ENCODE data around the gene WDR20.
"Not testable (repeated sequence)": the region's sequence is repeated elsewhere in the genome, so short reads cannot be mapped to it uniquely, and the experiment has no call there.

Gene WDR20, protein sequence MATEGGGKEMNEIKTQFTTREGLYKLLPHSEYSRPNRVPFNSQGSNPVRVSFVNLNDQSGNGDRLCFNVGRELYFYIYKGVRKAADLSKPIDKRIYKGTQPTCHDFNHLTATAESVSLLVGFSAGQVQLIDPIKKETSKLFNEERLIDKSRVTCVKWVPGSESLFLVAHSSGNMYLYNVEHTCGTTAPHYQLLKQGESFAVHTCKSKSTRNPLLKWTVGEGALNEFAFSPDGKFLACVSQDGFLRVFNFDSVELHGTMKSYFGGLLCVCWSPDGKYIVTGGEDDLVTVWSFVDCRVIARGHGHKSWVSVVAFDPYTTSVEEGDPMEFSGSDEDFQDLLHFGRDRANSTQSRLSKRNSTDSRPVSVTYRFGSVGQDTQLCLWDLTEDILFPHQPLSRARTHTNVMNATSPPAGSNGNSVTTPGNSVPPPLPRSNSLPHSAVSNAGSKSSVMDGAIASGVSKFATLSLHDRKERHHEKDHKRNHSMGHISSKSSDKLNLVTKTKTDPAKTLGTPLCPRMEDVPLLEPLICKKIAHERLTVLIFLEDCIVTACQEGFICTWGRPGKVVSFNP

DNA sequence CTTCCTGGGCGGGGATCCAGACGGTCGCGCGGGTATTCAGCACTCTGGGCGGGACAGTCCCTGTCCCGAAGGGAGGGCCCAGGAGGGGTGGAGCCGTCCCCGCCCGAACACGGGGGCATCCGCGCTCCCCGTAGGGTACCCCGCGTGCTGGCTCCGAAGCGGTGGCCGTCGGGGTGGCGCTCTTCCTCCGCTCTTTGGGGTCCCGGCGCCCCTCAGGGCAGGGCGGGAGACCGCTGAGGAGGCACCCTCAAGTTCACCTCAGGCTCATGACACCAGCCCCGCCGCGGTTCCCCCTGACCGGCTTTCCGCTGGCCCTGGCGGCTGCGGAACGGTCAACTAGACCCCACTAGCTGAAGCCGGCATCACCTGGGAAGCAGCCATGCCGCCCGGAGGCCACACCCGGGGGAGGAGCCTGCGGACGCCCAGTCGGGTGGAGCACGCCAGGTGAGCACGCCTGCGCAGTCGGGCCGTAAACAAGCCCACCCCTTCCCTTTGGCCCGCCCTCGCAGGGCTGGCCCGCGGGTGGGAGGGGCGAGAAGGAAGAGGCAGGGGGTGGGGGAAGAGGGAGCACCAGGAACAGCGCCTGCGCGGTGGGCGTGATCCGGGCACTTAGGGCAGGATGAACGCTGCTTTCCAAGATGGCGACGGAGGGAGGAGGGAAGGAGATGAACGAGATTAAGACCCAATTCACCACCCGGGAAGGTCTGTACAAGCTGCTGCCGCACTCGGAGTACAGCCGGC is at the start of gene WDR20:
Gene WDR20, plus strand, starts transcription at position 612 of the 741 bp plus-strand sequence. Its CDS starts 27 bp downstream, at position 639.
- peak; percentile 98 for DNase-seq (ENCODE audit: low spot score)

DNA sequence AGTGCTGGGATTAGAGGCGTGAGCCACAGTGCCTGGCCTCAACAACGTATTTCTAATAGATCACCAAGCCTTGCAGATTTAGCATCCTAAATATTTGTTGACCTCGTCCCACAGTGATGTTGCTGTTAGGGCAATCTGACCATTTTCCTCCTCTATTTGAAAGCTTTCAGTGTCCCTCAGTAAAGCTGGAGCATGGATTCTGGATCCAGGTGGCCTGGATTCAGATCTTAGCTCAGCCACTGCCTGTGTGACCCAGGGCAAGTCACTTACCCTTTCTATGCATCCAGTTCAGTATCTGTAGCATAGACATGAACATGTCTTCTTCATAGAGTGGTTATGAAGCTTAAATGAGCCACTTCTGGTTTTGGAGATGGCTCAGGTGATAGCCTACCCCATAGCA is 49.0 kb upstream of the WDR20 start:
- no peak for DNase-seq (ENCODE audit: low spot score)

DNA sequence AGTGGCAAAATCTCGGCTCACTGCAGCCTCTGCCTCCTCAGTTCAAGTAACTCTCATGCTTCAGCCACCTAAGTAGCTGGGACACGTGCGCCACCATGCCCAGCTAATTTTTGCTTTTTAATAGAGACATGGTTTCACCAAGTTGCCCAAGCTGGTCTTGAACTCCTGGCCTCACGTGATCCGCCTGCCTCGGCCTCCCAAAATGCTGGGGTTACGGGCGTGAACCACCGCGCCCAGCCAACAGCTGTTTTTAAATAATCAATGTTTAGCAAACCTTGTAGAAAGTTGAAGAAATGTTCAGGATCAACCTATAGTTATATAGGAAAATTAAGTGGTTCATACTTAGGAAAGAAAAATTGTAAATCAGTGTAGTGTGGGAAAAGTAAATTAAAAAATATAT is 46.9 kb upstream of the WDR20 start:
- no peak for DNase-seq (ENCODE audit: low spot score)

DNA sequence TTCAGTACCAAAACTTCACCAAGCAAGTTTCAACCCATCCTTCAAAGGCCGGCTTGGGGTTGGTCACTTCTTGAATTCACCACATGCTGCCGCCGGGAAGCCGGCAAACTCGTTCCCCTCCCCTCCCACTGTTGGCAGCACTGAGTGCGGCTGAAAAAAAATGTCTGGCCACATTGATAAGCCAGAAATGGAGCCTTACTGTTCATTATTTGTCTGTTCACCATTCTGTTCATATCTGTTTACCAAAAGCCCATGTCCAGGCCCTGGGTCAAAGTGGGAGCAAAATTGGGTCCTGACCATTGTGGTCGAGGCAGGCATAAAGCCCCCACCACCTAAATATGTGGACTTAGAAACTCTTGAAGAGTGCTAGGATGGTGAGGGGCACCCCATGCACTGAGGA is 45.6 kb upstream of the WDR20 start:
- DNase-seq (ENCODE audit: low spot score), result no peak

DNA sequence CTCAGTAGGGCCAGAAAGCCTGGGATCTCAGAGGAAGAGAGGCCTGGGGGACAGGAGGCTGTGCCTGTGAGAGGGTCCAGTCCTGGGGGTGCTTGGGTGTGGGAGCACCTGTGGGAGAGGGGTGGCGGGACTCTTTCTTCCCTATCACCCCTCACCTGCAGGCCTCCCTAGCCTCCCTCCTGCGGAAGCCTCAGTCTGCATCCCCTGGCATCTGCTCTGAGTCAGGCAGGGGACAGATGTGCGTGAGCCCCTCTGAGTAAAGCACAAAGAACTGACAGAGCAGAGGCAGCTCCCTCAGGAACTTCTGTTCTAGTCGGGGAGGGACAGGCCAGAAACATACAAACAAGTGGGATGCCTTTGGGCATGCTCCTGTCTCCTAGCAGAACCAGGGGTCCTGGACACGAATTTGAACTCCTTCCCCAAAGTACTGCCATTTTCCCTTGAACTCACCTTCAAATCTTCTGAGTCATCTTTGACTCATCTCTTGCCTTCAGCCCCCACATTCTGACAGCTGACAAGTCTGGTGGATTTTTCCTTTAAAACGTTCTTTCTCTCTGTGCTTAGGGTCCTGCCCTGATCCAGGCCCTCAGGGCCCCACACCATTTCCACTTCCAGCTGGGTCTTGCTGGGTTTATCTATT is 44.3 kb upstream of the WDR20 start:
- peak; percentile 26 for DNase-seq (ENCODE audit: low spot score)

DNA sequence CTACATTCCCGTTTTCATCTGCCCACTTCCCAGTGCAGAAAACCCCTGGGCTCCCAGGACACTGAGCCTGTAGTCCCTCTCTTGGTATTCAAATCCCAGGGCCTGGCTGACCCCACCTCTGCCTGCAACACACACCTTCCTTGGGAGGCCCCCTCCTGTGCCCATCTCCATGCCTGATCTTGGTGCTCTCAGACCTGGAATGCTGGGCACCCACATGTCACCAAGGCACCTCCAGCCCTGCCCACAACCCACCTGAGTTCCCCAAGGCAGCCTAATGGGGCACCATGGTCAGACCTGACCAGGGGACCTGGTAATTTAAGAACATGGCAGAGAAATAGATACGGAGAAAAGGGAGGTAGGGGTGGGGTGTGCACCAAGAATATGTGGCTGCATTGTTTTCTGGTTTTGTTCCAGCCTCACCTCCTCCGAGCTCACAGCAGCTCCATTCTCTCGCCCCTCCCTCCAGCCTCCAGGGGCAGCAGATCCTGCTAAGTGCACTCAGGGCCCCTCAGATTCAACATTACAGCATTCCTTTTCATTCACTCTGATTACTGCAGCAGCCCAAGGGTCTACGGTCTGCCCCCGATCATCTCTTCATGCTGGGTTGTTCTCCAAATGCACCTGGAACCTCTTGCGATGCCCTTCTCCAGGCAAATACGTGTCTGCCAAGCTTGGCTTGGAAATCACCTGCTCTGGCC is 43.7 kb upstream of the WDR20 start:
- no peak for DNase-seq (ENCODE audit: low spot score)

DNA sequence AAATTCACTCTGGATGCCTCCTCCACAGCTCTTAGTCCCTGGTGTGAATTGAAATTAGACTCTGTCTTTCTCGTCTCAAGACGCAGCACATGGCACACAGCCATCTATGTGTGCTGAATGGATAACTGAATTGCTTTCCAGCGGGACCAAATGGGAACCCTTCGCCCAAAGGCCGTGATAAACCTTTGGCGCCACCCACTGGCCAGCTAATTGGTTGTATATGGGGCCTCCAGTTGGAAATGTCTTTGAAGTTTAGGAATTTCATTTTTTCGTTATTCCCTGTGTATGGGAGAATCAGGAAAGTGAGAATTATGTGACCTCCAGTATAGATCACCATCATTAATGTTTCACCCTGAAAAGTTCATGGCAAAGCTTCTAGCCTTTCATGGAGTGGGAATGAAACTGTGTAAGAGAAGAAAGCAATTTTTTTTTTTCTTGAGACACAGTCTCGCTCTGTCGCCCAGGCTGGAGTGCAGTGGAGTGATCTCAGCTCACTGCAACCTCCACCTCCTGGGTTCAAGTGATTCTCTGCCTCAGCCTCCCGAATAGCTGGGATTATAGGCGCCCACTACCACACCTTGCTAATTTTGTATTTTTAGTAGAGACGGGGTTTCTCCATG is 43.0 kb upstream of the WDR20 start:
- DNase-seq (ENCODE audit: low spot score), result peak; percentile 77

DNA sequence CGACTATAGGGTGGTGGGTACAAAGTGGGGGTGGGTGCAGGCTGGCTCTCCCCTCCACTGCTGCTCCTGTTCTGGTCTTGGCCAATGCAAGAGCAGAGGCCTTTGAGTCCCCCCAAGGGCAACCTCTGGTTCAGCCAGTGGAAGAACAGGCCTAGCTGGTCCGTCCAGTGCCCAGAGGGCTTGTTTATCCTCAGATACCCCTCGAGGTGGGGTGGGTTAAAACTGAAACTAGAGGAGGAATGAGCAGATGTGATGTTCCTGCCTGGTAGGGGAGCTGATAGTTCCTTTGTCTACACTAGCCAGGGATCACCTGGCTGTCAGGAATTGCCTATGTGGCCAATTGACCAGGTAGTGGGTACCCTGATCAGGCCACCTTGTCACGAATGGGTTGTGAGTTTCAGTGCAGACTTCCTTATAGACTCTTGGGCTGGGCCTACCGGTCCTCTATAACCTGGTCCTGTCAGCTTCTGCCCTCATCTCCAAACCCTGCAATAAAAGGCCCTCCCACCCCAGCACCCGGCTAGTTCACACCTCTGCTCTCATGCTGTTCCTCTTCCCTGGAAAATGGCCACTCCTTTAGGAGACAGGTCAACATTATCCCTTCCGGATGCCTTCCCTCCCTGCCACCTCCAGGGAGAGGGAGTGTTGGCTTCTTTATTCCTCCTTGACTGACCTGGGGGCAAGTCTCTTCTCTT is 42.1 kb upstream of the WDR20 start:
- DNase-seq (ENCODE audit: low spot score), result peak; percentile 10

DNA sequence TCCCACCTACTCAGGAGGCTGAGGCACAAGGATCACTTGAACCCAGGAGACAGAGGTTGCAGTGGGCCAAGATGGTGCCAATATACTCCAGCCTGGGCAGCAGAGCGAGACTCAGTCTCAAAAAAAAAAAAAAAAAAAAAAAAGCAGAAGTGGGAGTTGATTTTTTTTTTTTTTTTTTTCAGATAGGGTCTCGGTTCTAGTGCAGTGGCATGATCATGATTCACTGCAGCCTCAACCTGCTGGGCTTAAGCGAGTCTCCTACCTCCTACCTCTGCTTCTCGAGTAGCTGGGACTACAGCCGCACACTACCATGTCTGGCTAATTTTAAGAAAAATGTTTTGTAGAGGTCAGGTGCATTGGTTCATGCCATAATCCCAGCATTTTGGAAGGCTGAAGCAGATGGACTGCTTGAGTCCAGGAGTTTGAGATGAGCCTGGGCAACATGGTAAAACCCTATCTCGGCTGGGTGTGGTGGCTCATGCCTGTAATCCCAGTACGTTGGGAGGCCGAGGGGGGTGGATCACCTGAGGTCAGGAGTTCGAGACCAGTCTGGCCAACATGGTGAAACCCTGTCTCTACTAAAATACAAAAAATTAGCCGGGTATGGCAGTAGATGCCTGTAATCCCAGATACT is 36.5 kb upstream of the WDR20 start:
- no peak for DNase-seq (ENCODE audit: low spot score)

DNA sequence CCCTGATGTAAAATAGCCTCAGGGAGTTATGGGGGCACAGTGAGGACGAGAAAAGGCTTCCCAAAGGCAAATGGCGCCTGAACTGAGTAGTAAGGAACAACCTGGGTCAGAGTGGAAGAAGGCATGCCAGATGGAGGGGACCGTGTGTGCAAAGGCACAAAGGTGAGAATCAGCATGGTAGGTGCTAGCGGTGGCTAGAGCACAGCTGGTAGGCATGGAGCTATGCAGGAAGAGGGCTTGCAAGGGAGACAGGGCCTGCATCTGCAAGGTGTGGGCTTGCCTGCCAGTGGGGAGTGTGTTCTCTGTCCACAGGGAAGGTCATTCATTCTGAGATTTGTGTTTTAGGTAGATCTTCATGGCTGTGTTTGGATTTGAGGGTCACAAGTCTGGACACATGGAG is 34.3 kb upstream of the WDR20 start:
- DNase-seq (ENCODE audit: low spot score), result no peak

DNA sequence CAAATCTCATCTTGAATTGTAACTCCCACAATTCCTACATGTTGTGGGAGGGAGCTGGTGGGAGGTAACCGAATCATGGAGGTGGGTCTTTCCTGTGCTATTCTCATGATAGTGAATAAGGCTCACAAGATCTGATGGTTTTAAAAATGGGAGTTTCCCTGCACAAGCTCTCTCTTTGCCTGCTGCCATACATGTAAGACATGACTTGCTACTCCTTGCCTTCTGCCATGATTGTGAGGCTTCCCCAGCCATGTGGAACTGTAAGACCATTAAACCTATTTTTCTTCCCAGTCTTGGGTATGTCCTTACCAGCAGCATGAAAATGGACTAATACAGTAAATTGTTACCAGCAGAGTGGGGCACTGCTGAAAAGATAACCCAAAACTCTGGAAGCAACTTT is 30.4 kb upstream of the WDR20 start:
- DNase-seq (ENCODE audit: low spot score), result not testable (repeated sequence)

DNA sequence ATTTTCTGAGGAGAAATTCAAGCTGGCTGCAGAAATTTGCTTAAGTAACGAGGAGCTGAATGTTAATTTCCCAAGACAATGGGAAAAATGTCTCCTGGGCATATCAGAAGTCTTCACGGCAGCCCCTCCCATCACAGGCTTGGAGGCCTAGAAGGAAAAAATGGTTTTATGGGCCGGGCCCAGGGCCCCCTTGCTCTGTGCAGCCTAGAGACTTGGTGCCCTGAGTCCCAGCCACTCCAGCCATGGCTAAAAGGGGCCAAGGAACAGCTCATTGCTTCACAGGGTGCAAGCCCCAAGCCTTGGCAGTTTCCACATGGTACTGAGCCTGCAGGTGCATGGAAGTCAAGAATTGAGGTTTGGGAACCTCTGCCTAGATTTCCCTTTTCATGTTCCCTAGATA is 28.6 kb upstream of the WDR20 start:
- DNase-seq (ENCODE audit: low spot score), result no peak

DNA sequence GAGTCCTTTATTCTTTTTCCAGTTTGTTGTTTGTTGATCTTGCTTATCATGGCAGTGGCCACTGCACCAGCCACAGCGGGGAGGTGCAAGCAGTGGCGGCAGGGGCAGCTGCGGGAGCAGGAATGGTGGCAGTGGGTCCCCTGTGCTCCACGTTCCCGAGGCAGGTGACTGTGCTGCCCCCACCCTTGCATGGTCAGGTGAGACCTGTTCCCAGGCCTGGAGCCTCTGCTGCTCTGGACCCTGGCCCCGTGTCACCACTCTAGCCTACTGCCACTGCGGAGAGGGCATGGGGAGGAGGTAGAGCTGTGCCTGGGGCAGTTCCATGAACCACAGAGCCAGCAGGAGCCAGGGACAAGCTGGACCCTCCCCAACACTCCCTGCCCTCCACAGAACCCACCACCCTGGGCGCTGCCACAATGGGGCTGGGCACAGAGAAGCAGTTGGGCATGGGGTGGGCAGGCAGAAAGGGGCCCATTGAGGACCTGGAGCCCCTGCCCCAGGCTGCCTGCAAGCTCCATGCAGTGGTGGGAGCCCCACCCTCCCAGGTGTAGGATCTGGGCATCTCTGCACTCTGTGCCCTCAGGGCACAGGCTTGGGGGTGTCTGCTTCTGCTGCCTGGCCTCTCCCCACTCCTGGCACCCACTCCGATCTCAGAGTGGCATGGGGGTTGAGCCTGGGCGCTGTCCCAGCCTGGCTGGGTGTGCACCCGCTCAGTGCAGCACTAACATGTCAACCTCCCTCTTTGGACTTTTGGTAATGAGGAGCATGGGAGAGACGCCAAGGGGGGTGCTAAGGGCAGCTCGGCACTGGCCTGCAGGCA is 23.1 kb upstream of the WDR20 start:
- DNase-seq (ENCODE audit: low spot score), result no peak

DNA sequence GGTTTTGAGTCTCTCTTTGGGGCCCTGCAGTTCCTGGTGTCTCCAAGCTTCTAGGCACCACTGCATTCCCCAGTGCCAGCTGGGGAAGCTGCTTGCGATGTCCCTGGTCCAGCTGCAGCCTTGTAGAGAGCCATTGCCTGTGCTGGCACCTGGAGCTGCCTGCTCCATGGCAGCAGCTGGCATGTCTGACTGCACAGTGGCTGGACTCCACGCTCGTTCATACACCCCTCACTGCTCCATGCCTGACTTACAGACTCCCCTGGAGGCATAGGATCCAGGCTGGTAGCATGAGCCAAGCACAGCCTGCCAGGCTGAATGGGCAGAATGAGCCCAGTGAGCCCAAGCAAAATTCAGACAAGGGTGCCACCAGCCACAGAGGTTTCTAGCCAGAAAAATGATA is 21.8 kb upstream of the WDR20 start:
- no peak for DNase-seq (ENCODE audit: low spot score)

DNA sequence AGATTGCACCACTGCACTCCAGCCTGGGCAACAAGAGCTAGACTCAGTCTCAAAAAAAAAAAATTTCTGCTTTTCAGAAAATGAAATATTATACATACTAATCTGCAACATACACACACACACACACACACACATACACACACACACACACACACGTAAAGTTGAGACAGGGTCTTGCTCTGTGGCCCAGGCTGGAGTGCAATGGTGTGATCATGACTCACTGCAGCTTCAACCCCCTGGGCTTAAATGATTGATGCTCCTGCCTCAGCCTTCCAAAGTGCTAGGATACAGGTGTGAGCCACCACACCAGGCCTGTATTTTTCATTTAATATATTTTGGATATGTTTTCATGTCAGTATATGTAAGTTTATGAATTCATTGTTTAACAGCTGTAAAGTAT is 18.8 kb upstream of the WDR20 start:
- peak; percentile 20 for DNase-seq (ENCODE audit: low spot score)

DNA sequence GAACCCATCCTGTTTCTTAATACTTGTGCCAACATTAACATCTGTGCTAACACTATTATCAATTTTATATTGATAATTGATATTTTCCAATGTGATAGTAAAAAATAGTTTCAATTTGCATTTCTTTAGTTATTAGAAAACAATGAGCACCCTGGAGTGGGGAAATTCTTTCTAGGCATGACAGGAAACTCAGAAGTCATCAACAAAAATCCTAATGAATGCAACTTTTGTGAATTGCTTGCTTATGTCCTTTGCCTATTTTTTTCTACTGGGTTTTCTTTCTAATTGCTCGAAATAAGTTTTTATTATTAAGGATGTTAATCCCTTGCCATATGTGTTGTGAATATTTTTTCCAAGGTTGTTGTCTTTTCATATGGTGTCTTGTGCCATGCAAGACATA is 18.1 kb upstream of the WDR20 start:
- no peak for DNase-seq (ENCODE audit: low spot score)

DNA sequence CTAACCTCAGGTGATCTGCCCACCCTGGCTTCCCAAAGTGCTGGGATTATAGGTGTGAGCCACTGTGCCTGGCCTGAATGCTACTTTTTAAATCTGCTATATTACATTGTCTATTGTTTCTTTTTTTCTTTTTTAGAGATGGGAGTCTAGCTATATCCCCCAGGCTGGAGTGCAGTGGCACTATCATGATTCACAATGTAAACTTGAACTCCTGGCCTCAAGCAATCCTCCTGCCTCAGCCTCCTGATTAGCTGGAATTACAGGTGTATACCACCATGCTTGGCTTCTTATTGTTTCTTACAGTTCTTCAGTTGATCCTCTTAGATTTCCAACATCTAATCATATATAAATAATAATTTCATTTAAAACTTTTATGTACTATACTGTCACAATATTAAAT is 15.3 kb upstream of the WDR20 start:
- DNase-seq (ENCODE audit: low spot score), result no peak

DNA sequence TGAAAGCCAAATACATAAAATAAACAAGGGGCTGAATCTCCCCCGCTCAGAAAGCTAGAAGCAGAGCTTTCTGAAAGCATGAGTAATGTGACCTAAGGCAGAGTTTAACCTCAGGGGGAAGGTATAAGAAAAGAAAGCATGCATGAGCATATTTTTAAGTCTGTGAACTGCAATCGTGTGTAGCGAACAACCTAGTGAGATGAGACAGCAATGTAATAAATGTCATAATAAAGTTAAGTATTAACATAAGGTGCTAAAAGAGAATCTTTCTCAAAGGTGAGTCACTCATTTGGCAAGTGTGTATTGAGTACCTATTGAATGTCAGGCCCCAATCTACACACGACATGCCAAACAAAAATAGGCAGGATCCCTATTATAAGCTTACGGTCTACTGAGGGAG is 14.2 kb upstream of the WDR20 start:
- DNase-seq (ENCODE audit: low spot score), result peak; percentile 96

DNA sequence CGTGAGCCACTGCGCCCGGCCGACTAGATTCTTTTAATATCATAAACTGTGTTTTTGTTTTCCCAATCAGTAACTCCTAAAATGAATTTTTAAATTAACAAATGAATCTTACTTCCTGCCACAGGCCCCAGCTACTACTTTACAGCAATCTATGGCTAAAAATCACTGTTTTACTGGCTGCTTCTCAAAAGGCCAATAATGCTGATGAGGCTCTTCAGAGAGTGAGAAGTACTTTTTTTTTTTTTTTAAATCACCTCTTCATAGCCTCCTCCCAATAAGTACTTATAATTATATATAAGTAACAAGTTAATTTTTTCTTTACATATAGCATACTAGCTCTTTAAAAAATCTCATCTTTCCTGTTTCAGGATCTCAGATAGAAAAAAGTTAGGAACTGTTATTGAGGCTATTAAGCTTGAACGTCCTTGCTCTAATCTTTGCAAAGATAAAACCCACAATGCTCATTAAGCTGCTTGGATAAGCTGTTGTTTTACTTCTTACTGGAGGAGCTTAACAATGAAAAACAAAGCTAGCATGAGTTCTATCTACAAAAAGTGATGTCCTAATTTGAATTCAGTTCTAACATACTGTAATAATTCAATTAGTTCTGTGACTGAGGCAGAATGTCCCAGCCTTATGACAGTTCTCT is 12.8 kb upstream of the WDR20 start:
- DNase-seq (ENCODE audit: low spot score), result no peak

Measured in kidney tubule cell (primary cell).